Measurements from ENCODE around the gene ARG2. TPM values are rescaled to one million over a fixed set of nuclear protein-coding genes. Genes with fewer than 3 reads are reported as not detected.

Gene ARG2
- total and polyA plus RNA-seq, 2 donors (not counting 1 experiment from before 2014, with no cell fraction given): 0.33 to 1.8 TPM

DNA sequence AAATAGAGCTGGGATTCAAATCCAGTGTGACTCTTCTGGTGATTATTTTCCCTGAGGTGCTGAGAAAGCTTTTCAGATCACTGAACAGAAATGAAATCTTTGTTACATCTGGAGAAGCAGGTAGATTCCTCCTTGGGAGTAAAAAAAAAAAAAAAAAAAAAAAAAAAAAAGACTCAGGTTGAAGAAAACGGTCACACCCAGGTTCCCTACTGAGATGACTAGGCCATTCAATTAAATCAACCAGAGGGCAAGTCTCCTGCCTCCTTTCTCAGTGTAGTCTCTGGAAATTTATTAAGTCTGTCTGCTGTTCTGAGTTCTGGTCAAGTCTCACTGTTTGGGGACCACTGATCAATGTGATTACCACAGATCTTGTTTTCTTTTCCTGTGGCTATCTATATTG lies 24.0 kb downstream of the ARG2 start:
- Histone ChIP-seq H3K9me3 (ENCODE audit: control extremely low read depth in 1 of 3, control insufficient read depth in 2 of 3, insufficient read depth in 1 of 3, low read length in 2 of 3) (no peaks in the 10 kb centered on the region), H3K27ac (ENCODE audit: low read length in 2 of 2) (no peak overlapping the region), H2AFZ (ENCODE audit: insufficient read depth, low read depth, low read length, poor library complexity, severe bottlenecking) (no peak overlapping the region), H3K36me3 (replicated peaks in 1 of 2; ENCODE audit: control extremely low read depth in 1 of 2, control insufficient read depth in 1 of 2, extremely low read depth in 1 of 2, insufficient read depth in 2 of 2, low read length in 1 of 2) (peaks cover 0 to 6% of the 10 kb centered on the region in 2 experiments), H3K4me2 (replicated peaks; ENCODE audit: low read depth, low read length, poor library complexity, severe bottlenecking) (no peak overlapping the region), H3K27me3 (replicated peaks in 1 of 4; ENCODE audit: control extremely low read depth in 1 of 4, control insufficient read depth in 3 of 4, insufficient read depth in 4 of 4, low read length in 3 of 4) (no peaks in the 10 kb centered on the region), H3K9ac (ENCODE audit: low read length) (no peak overlapping the region), H3K4me3 (ENCODE audit: control extremely low read depth in 1 of 5, extremely low read depth in 1 of 5, insufficient read depth in 1 of 5, low read depth in 2 of 5, low read length in 4 of 5) (no peak overlapping the region), H4K20me1 (ENCODE audit: control insufficient read depth, insufficient read depth, low read length, poor library complexity, severe bottlenecking) (no peaks in the 10 kb centered on the region), H3K79me2 (ENCODE audit: control insufficient read depth, insufficient read depth, low read length) (no peaks in the 10 kb centered on the region), H3K4me1 (ENCODE audit: control insufficient read depth in 2 of 2, insufficient read depth in 2 of 2, low read length in 2 of 2) (no peaks in the 10 kb centered on the region)
- H3K27ac Mint-ChIP-seq: no peak overlapping the region
- TF ChIP-seq EZH2 (IDR thresholded peaks at IDR 0.05; ENCODE audit: borderline replicate concordance, insufficient read depth, low read depth, low read length, poor library complexity, severe bottlenecking): no peak
- TF ChIP-seq, protein P1, sequence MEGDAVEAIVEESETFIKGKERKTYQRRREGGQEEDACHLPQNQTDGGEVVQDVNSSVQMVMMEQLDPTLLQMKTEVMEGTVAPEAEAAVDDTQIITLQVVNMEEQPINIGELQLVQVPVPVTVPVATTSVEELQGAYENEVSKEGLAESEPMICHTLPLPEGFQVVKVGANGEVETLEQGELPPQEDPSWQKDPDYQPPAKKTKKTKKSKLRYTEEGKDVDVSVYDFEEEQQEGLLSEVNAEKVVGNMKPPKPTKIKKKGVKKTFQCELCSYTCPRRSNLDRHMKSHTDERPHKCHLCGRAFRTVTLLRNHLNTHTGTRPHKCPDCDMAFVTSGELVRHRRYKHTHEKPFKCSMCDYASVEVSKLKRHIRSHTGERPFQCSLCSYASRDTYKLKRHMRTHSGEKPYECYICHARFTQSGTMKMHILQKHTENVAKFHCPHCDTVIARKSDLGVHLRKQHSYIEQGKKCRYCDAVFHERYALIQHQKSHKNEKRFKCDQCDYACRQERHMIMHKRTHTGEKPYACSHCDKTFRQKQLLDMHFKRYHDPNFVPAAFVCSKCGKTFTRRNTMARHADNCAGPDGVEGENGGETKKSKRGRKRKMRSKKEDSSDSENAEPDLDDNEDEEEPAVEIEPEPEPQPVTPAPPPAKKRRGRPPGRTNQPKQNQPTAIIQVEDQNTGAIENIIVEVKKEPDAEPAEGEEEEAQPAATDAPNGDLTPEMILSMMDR (IDR thresholded peaks at IDR 0.05): no peak
- intact Hi-C loops (cut with micrococcal nuclease): no loop called here
- H3K4me1 Mint-ChIP-seq: no peaks in the 10 kb centered on the region
- ATAC-seq (ENCODE audit: low read depth): no peak
- no peak overlapping the region for H3K4me3 Mint-ChIP-seq
- WGBS (ENCODE audit: insufficient coverage): no CpG with 5 or more reads among the region's 1 CpG
- H3K9me3 Mint-ChIP-seq (ENCODE audit: insufficient read depth): no peaks in the 10 kb centered on the region
- POLR2A ChIA-PET: interaction anchor here (0.7 kb wide), 1 partner anchor 38 kb away, joined by 9 read pairs; no protein-coding TSS in a partner anchor
- no peak for DNase-seq
- CTCF ChIA-PET: interaction anchor here (0.6 to 1.9 kb wide), 7 partner anchors 9 to 1627 kb away, joined by 3 to 7 read pairs (median 4); partner anchors contain the start of gene ARG2
- no peaks in the 10 kb centered on the region for H3K27me3 Mint-ChIP-seq

- no peaks in the 10 kb centered on the region for H3K4me1 Mint-ChIP-seq
- H3K27me3 Mint-ChIP-seq: no peaks in the 10 kb centered on the region
- no peaks in the 10 kb centered on the region for H3K4me1 ChIP-seq (ENCODE audit: control insufficient read depth in 2 of 2, insufficient read depth in 2 of 2, low read length in 2 of 2)
- no peak overlapping the region for H3K4me3 Mint-ChIP-seq
- CTCF ChIA-PET: interaction anchor here (1.2 to 1.9 kb wide), 7 partner anchors 25 to 73 kb away, joined by 3 to 7 read pairs (median 3); partner anchors contain the start of genes ARG2 and PIGH
- H3K4me3 ChIP-seq (ENCODE audit: control extremely low read depth in 1 of 5, extremely low read depth in 1 of 5, insufficient read depth in 1 of 5, low read depth in 2 of 5, low read length in 4 of 5): no peak overlapping the region
- H3K27me3 ChIP-seq (replicated peaks in 1 of 4; ENCODE audit: control extremely low read depth in 1 of 4, control insufficient read depth in 3 of 4, insufficient read depth in 4 of 4, low read length in 3 of 4): no peaks in the 10 kb centered on the region
- H3K9me3 ChIP-seq (ENCODE audit: control extremely low read depth in 1 of 3, control insufficient read depth in 2 of 3, insufficient read depth in 1 of 3, low read length in 2 of 3): no peaks in the 10 kb centered on the region
- no peak for ATAC-seq (ENCODE audit: low read depth)
- H3K36me3 ChIP-seq (replicated peaks in 1 of 2; ENCODE audit: control extremely low read depth in 1 of 2, control insufficient read depth in 1 of 2, extremely low read depth in 1 of 2, insufficient read depth in 2 of 2, low read length in 1 of 2): peaks cover under 1 to 13% of the 10 kb centered on the region in 2 experiments
- no peak for DNase-seq
- H3K79me2 ChIP-seq (ENCODE audit: control insufficient read depth, insufficient read depth, low read length): no peaks in the 10 kb centered on the region
- no peaks in the 10 kb centered on the region for H3K9me3 Mint-ChIP-seq (ENCODE audit: insufficient read depth)
- H4K20me1 ChIP-seq (ENCODE audit: control insufficient read depth, insufficient read depth, low read length, poor library complexity, severe bottlenecking): no peaks in the 10 kb centered on the region
- no peak overlapping the region for H3K4me2 ChIP-seq (replicated peaks; ENCODE audit: low read depth, low read length, poor library complexity, severe bottlenecking)
- no peak overlapping the region for H2AFZ ChIP-seq (ENCODE audit: insufficient read depth, low read depth, low read length, poor library complexity, severe bottlenecking)
- no CpG with 5 or more reads among the region's 2 CpGs for WGBS (ENCODE audit: insufficient coverage)
- H3K27ac Mint-ChIP-seq: no peak overlapping the region
- no peak for TF ChIP-seq EZH2 (IDR thresholded peaks at IDR 0.05; ENCODE audit: borderline replicate concordance, insufficient read depth, low read depth, low read length, poor library complexity, severe bottlenecking)
- TF ChIP-seq, protein P1 (IDR thresholded peaks at IDR 0.05): no peak
- H3K9ac ChIP-seq (ENCODE audit: low read length): no peak overlapping the region
- no peak overlapping the region for H3K27ac ChIP-seq (ENCODE audit: low read length in 2 of 2)
- POLR2A ChIA-PET: no interaction called here
- intact Hi-C loops (cut with micrococcal nuclease): no loop called here
Observed at GRCh38 chr14:67644428-67644827, 24.7 kb downstream of the ARG2 start.

Measured in B cell (primary cell).